Measurements from ENCODE around the gene FHDC1.

GRCh38 chr4:152910521-152910920 is 25.6 kb upstream of the FHDC1 start:
- TF ChIP-seq SP1 (IDR thresholded peaks at IDR 0.05): no peak
- TF ChIP-seq L3MBTL2 (conservative IDR thresholded peaks at IDR 0.05): no peak
- TF ChIP-seq BHLHE40 (IDR thresholded peaks at IDR 0.05; ENCODE audit: borderline replicate concordance): no peak
- no peak for TF ChIP-seq TARDBP (IDR thresholded peaks at IDR 0.05)
- TF ChIP-seq FOXM1 (IDR thresholded peaks at IDR 0.05; ENCODE audit: borderline replicate concordance): no peak
- no peak for TF ChIP-seq HDGF (IDR thresholded peaks at IDR 0.05; ENCODE audit: borderline replicate concordance)
- TF ChIP-seq FOXA1 (IDR thresholded peaks at IDR 0.05): no peak

Data from HEK293T (cell line).